Left lung (tissue), 10 donors: Measurements from ENCODE around the gene HSD11B1. TPM values are rescaled to one million over a fixed set of nuclear protein-coding genes. Genes with fewer than 3 reads are reported as not detected.

Experiments used
- ATAC-seq: fragments of 200-7000 bp; cut with Tn5 transposase; one replicate; pipeline ENCODE4 v1.9.1; 2020; ENCODE audit warnings: moderate library complexity
- DNase-seq, 4 donors: peaks; one replicate each; pipeline ENCODE4 v3.0.0-alpha.2; 2013 to 2020
- H3K27ac ChIP-seq, 2 donors: fragments of 200-600 bp; sonication (generic) in 1 of 2; one replicate each; pipeline versions ENCODE4 v1.5.0 to v1.8.0; 2020 to 2021
- H3K27me3 ChIP-seq, 2 donors: fragments of 200-600 bp; sonication (generic) in 1 of 2; one replicate each; pipeline versions ENCODE4 v1.5.0 to v1.8.0; 2020 to 2021
- H3K36me3 ChIP-seq, 2 donors: fragments of 200-600 bp; sonication (generic) in 1 of 2; one replicate each; pipeline versions ENCODE4 v1.5.0 to v1.8.0; 2020 to 2021
- H3K4me1 ChIP-seq, 2 donors: fragments of 200-600 bp; one replicate each; pipeline ENCODE4 v1.8.0; 2021
- H3K4me3 ChIP-seq, 2 donors: fragments of 200-600 bp; sonication (generic) in 1 of 2; one replicate each; pipeline versions ENCODE4 v1.5.0 to v1.8.0; 2020 to 2021; ENCODE audit warnings: mild to moderate bottlenecking in 1 of 2
- H3K9me3 ChIP-seq, 2 donors: fragments of 200-600 bp; sonication (generic) in 1 of 2; one replicate each; pipeline versions ENCODE4 v1.5.0 to v1.8.0; 2020 to 2021
- intact Hi-C, 2 donors: fragments of 100-400 bp; cut with DNase I; formaldehyde crosslinking; loops; one replicate each; pipeline versions ENCODE4 v1.11.2 to v1.14.2; 2022
- polyA plus RNA-seq, 6 donors: library from polyadenylated mRNA; unstranded; fragments of 120-200 nt; gene quantifications; one replicate each; pipeline ENCODE4 v1.2.1, GENCODE V29; 2013; ENCODE audit not compliant: insufficient read length in 6 of 6
- total RNA-seq, 2 donors: library from RNA; stranded (reverse); fragmentation: NEBNext Ultra II Directional; extraction: Animal tissue kit (Norgen Biotek cat#: 25700); gene quantifications; one replicate each; pipeline ENCODE4 v1.2.1, GENCODE V29; 2021
- TF ChIP-seq, protein P1 (sequence below), 2 donors: fragments of 200-600 bp; sonication (generic) in 1 of 2; IDR thresholded peaks; one replicate each; pipeline versions ENCODE4 v1.5.0 to v1.8.0; 2021; ENCODE audit warnings: antibody characterized with exemption in 2 of 2
- donor health status: DM: no; HTN: yes; CAD: no.
- donor health status: DM: no; HTN: no; CAD: no.

HSD11B1 gene
- total and polyA plus RNA-seq, 8 donors: 5.1 to 30.7 (median 7.0) TPM

DNA sequence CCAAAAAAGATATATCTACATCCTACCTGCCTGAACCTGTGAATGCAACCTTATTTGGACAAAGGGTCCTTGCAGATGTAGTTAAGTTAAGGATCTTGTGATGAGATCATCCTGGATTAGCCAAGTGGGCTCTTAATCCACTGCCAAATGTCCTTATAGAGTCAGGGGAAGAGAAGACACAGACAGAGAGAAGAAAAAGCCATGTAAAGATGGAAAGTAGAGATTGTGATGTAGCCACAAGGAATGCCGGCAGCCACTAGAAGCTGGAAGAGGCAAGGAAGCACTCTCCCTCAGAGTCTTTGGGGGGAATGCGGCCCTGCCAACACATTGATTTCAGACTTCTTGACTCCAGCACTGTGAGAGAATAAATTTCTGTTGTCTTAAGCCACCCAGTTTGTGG is 16.2 kb downstream of the HSD11B1 start:
- Histone ChIP-seq H3K9me3 (no peaks in the 10 kb centered on the region), H3K4me3 (no peak overlapping the region), H3K27me3 (no peaks in the 10 kb centered on the region), H3K27ac (no peak overlapping the region), H3K4me1 (no peaks in the 10 kb centered on the region), H3K36me3 (no peaks in the 10 kb centered on the region)
- intact Hi-C loops: no loop called here
- TF ChIP-seq, protein P1, sequence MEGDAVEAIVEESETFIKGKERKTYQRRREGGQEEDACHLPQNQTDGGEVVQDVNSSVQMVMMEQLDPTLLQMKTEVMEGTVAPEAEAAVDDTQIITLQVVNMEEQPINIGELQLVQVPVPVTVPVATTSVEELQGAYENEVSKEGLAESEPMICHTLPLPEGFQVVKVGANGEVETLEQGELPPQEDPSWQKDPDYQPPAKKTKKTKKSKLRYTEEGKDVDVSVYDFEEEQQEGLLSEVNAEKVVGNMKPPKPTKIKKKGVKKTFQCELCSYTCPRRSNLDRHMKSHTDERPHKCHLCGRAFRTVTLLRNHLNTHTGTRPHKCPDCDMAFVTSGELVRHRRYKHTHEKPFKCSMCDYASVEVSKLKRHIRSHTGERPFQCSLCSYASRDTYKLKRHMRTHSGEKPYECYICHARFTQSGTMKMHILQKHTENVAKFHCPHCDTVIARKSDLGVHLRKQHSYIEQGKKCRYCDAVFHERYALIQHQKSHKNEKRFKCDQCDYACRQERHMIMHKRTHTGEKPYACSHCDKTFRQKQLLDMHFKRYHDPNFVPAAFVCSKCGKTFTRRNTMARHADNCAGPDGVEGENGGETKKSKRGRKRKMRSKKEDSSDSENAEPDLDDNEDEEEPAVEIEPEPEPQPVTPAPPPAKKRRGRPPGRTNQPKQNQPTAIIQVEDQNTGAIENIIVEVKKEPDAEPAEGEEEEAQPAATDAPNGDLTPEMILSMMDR (IDR thresholded peaks at IDR 0.05): no peak
- ATAC-seq: no peak
- no peak for DNase-seq

- no peak for ATAC-seq
- intact Hi-C loops: no loop called here
- no peaks in the 10 kb centered on the region for H3K4me1 ChIP-seq
- no peak for DNase-seq
- TF ChIP-seq, protein P1 (IDR thresholded peaks at IDR 0.05): no peak
- H3K36me3 ChIP-seq: no peaks in the 10 kb centered on the region
- no peak overlapping the region for H3K4me3 ChIP-seq
- no peak overlapping the region for H3K27ac ChIP-seq
- H3K9me3 ChIP-seq: no peaks in the 10 kb centered on the region
- no peaks in the 10 kb centered on the region for H3K27me3 ChIP-seq
Observed at GRCh38 chr1:209721323-209721722, 16.7 kb downstream of the HSD11B1 start.

GRCh38 chr1:209723265-209723664 is 18.6 kb downstream of the HSD11B1 start:
- TF ChIP-seq, protein P1 (IDR thresholded peaks at IDR 0.05): no peak
- intact Hi-C loops: no loop called here
- no peak for ATAC-seq
- Histone ChIP-seq H3K9me3 (no peaks in the 10 kb centered on the region), H3K4me1 (no peaks in the 10 kb centered on the region), H3K36me3 (no peaks in the 10 kb centered on the region), H3K27me3 (no peaks in the 10 kb centered on the region), H3K4me3 (no peak overlapping the region), H3K27ac (no peak overlapping the region)
- no peak for DNase-seq

DNA sequence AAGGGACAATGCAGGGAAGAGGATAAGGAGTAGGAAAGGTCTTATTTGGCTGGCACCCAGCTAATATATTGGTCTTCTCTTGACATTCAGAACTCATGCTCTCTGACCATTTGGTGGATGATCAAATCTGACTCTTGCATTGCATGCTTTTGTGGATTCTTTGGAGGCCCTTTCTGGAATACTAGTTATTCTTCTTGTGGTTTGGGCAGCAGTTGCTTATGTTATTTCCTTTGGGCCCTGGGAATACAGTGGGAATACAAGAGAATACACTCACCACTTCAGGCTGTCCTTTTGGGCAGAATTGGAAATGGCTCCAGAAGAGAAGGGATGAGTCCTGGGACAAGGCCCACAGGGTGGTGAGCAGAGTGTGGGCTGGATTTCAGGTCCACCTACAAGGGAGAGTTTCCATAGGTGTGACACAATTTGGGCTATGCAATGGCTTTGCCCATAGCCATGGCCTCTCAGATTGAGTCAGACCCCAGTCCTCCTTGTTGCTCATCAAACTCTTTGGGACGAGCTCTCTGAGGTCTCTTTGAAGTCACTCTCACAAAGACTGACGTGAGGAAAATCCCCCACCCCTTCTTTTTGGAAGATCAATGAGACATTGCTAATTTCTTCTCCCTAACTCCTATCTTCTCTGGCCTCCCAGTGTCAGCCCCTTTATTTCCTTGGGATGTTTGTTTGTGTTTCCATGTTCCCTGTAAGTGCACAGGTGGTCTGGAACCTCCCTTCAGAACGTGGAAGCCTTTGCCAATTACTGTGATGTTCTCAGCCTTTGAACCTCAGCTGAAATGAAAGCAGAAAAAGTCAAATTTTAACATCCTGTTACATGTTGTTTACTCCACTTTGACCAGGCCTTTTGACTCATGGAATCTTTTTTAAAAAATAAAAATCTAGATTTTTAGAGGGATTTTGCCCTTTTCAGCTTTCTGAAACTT is 19.4 kb downstream of the HSD11B1 start:
- no peak for ATAC-seq
- TF ChIP-seq, protein P1 (IDR thresholded peaks at IDR 0.05): no peak
- Histone ChIP-seq H3K4me1 (no peaks in the 10 kb centered on the region), H3K9me3 (no peaks in the 10 kb centered on the region), H3K27ac (no peak overlapping the region), H3K36me3 (no peaks in the 10 kb centered on the region), H3K4me3 (no peak overlapping the region), H3K27me3 (no peaks in the 10 kb centered on the region)
- DNase-seq: no peak
- intact Hi-C loops: no loop called here

GRCh38 chr1:209727286-209727685 is 22.6 kb downstream of the HSD11B1 start:
- no peaks in the 10 kb centered on the region for H3K27me3 ChIP-seq
- intact Hi-C loops: no loop called here
- DNase-seq: no peak

More at GRCh38 chr1:209727286-209727685, 22.6 kb downstream of the HSD11B1 start:
- no peak overlapping the region for H3K4me3 ChIP-seq
- TF ChIP-seq, protein P1 (IDR thresholded peaks at IDR 0.05): no peak
- H3K27ac ChIP-seq: no peak overlapping the region
- H3K4me1 ChIP-seq: no peaks in the 10 kb centered on the region
- no peaks in the 10 kb centered on the region for H3K36me3 ChIP-seq
- ATAC-seq: no peak
- no peaks in the 10 kb centered on the region for H3K9me3 ChIP-seq
